A673 (cell line): ENCODE results near the gene GJA10. TPM values are rescaled to one million over a fixed set of nuclear protein-coding genes. Genes with fewer than 3 reads are reported as not detected.

Source experiments
- BruUV-seq: library from RNA; stranded (reverse); fragments of 400-500 nt; replicated peaks from 2 replicates; lab custom pipeline; 2021; lab: Mats Ljungman, UMichigan
- CTCF ChIA-PET: fragments of 300-600 bp; sonication (Branson Sonifier 250); formaldehyde crosslinking; loops from one replicate; lab custom pipeline; 2022; ENCODE audit warnings: antibody characterized with exemption; lab: Charles Lee
- POLR2A ChIA-PET: fragments of 300-600 bp; sonication (Branson Sonifier 250); formaldehyde crosslinking; loops from one replicate; lab custom pipeline; 2022; ENCODE audit warnings: antibody characterized with exemption; ENCODE audit not compliant: low non-redundant PET; lab: Charles Lee
- DNase-seq: peaks from one replicate; pipeline ENCODE4 v3.0.0-alpha.2; 2015; ENCODE audit warnings: low spot score
- H3K27ac ChIP-seq: fragments of 200-600 bp; sonication (generic); 2 replicates; pipeline ENCODE4 v1.5.1; 2016; ENCODE audit warnings: mixed run types, low read depth, mild to moderate bottlenecking, mixed read lengths, antibody characterized with exemption, low read length; ENCODE audit not compliant: poor library complexity, severe bottlenecking
- H3K27me3 ChIP-seq: fragments of 200-600 bp; sonication (generic); replicated peaks from 2 replicates; pipeline ENCODE4 v1.6.1; 2017; ENCODE audit warnings: mixed run types, low read depth, mild to moderate bottlenecking, mixed read lengths, antibody characterized with exemption, low read length; ENCODE audit not compliant: insufficient read depth, poor library complexity
- H3K36me3 ChIP-seq: fragments of 200-600 bp; sonication (generic); 2 replicates; pipeline ENCODE4 v1.6.1; 2016; ENCODE audit warnings: mixed run types, mild to moderate bottlenecking, mixed read lengths, antibody characterized with exemption, low read length; ENCODE audit not compliant: insufficient read depth, poor library complexity, severe bottlenecking
- H3K4me1 ChIP-seq: fragments of 200-600 bp; sonication (generic); 2 replicates; pipeline ENCODE4 v1.6.1; 2017; ENCODE audit warnings: mixed run types, mild to moderate bottlenecking, mixed read lengths, antibody characterized with exemption, low read length; ENCODE audit not compliant: insufficient read depth, poor library complexity, severe bottlenecking
- H3K4me3 ChIP-seq: fragments of 200-600 bp; sonication (generic); 2 replicates; pipeline ENCODE4 v1.5.1; 2016; ENCODE audit warnings: low read depth, mixed run types, mild to moderate bottlenecking, mixed read lengths, low read length; ENCODE audit not compliant: poor library complexity, severe bottlenecking
- H3K9me3 ChIP-seq: fragments of 200-600 bp; sonication (generic); 2 replicates; pipeline ENCODE4 v1.6.1; 2016; ENCODE audit warnings: mixed run types, low read depth, mild to moderate bottlenecking, mixed read lengths, antibody characterized with exemption, low read length; ENCODE audit not compliant: poor library complexity, severe bottlenecking
- EZH2 ChIP-seq: fragments of 200-600 bp; sonication (generic); IDR thresholded peaks from 2 replicates; pipeline ENCODE4 v1.6.1; 2017; ENCODE audit warnings: borderline replicate concordance, low read depth, mild to moderate bottlenecking, mixed read lengths, antibody characterized with exemption, low read length; ENCODE audit not compliant: poor library complexity, severe bottlenecking
- intact Hi-C: fragments of 100-400 bp; cut with micrococcal nuclease; formaldehyde crosslinking; loops from one replicate; pipeline ENCODE4 v1.10.0; 2022; ENCODE audit not compliant: unreplicated experiment
- total RNA-seq: library from RNA; stranded (reverse); gene quantifications from 2 replicates; pipeline ENCODE4 v1.2.3, GENCODE V29; 2021
- TF ChIP-seq, protein P1 (sequence below): fragments of 300-800, 200-600 bp; sonication (generic); conservative IDR thresholded peaks from 2 replicates; pipeline ENCODE4 v1.5.1; 2017; ENCODE audit warnings: low read depth, mild to moderate bottlenecking, antibody characterized with exemption, low read length, moderate library complexity, mixed read lengths

Gene GJA10
- total RNA-seq, 1 experiment from 2014 or later: not detected

DNA sequence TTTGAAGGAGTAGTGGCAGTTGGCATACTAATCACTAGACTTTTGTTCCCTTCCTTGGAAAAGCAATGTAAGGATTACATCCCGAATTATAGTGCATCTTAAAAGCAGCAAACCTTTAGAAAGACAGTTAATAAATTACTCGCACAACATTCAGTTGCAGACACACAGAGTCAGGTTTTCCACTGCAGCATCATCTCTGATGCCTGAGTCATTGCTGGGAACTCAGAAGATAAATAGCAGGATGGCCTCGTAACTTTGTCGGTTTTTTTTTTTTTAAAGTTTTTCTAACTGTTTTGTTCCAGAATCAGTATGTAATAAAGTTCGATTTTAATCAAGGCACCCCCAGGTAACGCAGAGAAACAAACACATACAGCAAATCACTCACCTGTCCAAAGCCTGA, 34.3 kb downstream of the GJA10 start:
- Histone ChIP-seq H3K36me3 (no peaks in the 10 kb centered on the region), H3K4me1 (no peaks in the 10 kb centered on the region), H3K9me3 (no peaks in the 10 kb centered on the region), H3K27ac (no peak overlapping the region), H3K27me3 (no peaks in the 10 kb centered on the region), H3K4me3 (no peak overlapping the region)
- no peak for DNase-seq
- POLR2A ChIA-PET: no interaction called here
- CTCF ChIA-PET: no interaction called here
- TF ChIP-seq, protein P1, sequence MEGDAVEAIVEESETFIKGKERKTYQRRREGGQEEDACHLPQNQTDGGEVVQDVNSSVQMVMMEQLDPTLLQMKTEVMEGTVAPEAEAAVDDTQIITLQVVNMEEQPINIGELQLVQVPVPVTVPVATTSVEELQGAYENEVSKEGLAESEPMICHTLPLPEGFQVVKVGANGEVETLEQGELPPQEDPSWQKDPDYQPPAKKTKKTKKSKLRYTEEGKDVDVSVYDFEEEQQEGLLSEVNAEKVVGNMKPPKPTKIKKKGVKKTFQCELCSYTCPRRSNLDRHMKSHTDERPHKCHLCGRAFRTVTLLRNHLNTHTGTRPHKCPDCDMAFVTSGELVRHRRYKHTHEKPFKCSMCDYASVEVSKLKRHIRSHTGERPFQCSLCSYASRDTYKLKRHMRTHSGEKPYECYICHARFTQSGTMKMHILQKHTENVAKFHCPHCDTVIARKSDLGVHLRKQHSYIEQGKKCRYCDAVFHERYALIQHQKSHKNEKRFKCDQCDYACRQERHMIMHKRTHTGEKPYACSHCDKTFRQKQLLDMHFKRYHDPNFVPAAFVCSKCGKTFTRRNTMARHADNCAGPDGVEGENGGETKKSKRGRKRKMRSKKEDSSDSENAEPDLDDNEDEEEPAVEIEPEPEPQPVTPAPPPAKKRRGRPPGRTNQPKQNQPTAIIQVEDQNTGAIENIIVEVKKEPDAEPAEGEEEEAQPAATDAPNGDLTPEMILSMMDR: no peak
- TF ChIP-seq EZH2: no peak
- no TSS peak for BruUV-seq
- intact Hi-C loops: no loop called here

DNA sequence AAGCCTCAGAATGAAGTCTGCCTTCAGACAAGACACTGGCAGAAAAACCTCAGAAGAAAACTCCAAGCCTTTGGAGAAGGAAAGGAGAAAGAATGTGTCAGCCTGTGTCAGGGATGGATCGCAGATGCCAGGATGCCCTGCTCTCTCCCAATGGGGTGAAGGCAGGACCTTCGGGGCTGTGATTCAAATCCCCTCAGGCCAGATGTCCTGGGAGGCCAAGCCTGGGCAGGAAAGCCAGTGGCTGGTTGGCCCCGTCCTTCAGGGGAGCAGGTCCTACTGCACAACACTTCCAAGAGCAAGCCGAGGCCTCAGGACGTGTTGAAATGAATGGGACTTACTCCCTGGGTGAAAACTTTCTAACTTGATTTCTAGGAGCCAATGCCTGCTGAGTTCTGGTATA, 36.5 kb downstream of the GJA10 start:
- no TSS peak for BruUV-seq
- POLR2A ChIA-PET: no interaction called here
- no peak for DNase-seq

DNA sequence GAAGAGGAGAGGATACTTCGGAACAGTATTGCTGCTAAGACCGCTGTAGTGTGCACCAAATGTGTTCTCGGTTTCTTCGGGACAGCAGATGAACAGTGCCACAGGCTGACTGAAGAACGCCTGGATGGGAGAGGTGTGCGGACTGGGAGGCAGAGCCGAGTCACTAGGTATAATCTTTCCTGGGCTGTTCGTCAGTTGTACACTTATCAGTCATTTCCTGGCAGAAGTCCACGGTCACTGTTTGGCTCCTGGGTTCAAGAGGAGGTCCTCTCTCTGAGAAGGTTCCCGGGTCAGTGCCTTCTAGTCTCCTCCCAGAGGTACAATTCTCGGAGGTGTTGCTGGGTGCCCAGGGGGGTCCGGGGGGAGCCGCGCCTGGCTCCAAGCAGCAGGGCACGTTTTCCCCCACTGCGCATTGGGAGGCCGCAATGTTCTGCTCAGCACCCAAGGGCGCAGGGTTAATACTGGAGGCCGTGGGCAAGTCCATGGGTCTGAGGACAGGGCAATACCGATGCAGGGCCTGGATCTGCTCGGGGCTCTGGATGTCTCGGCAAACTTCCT, 38.1 kb downstream of the GJA10 start:
- ChIA-PET CTCF (no interaction called here), POLR2A (no interaction called here)
- TF ChIP-seq EZH2: no peak
- TF ChIP-seq, protein P1: no peak
- Histone ChIP-seq H3K9me3 (no peaks in the 10 kb centered on the region), H3K27ac (no peak overlapping the region), H3K4me3 (no peak overlapping the region), H3K27me3 (no peaks in the 10 kb centered on the region), H3K36me3 (no peaks in the 10 kb centered on the region), H3K4me1 (no peaks in the 10 kb centered on the region)
- no peak for DNase-seq
- no TSS peak for BruUV-seq
- intact Hi-C loops: no loop called here

More for the DNA sequence above, 36.5 kb downstream of the GJA10 start:
- intact Hi-C loops: no loop called here
- Histone ChIP-seq H3K36me3 (no peaks in the 10 kb centered on the region), H3K27ac (no peak overlapping the region), H3K27me3 (no peaks in the 10 kb centered on the region), H3K4me1 (no peaks in the 10 kb centered on the region), H3K9me3 (no peaks in the 10 kb centered on the region), H3K4me3 (no peak overlapping the region)
- TF ChIP-seq, protein P1: no peak
- no peak for TF ChIP-seq EZH2
- CTCF ChIA-PET: no interaction called here
